CD4-positive, alpha-beta T cell treated with Interleukin-4 for 1 hour (primary cell): ENCODE results near the gene PDGFC.

ENCODE experiments used
- DNase-seq, 2 donors: peaks; one replicate each; pipeline ENCODE4 v3.0.0-alpha.2; 2020 to 2022

The PDGFC gene

DNA sequence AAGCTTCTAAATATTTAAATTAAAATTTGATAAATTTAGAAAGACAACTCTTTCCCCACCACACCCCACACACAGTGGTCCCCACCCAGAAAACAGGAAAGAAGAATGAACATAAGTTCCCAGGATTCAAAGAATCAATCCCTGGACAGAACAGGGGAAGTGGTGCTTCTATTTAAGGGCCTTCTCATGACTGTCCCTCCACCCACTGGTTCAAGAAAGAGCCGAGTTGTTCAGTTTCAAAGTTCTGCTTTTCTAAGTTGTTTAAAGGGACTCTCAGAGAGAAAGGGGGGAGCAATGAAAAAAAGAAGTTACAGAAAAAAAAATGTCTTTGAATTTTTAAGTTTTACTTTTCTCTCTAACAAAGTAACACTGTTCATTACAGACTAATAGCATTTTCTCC is 195.8 kb downstream of the PDGFC start:
- DNase-seq, result no peak

DNA sequence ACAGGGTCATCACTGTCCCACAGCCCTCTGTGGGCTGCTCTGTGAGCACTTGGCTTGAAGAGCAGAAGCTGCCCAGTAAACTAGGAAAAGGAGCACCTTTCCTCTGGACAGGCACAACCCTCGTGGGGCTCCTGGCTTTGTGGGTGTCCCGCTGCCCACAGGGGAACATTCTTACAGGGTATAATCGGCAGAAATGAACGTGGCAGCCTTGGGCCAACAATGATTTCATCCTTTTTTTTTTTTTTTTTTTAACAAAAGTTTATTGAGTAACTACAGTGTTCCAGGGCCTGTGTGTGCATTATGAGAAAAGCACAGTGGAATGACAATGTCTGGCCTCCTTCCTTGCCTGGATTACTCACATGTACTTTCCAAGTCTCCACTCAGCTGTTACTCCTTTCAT is 197.2 kb downstream of the PDGFC start:
- DNase-seq, result no peak

DNA sequence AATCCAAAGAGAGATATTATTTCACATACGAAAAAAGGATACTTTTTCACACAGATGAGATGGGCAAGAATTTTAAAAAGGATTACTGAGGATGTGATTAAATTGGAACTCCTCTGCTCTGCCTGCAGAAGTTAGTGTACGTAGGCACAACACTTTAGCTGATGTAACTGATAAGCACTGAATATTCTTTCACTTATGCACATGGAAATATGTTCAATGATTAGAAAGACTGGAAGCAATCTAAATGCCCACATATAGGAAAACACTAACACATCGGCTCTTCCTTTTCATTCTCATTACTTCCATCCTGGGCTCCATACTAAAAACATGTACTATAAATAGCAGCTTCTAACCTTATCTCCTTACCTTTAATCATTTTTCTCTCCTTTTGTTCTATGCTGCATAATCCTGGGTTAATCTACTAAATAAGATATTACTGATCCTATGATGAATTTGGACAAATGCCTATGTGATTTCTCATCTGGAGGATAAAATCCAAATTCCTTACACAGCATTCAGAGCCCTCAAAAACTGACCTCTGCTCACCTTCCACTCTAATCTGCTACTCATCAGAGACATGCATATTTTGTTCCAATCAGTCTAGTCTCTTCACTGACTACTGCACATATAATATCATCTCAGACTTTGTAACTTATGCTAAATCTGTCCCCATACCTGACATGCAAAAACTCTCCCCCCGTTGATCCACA is 197.8 kb downstream of the PDGFC start:
- DNase-seq, result no peak

DNA sequence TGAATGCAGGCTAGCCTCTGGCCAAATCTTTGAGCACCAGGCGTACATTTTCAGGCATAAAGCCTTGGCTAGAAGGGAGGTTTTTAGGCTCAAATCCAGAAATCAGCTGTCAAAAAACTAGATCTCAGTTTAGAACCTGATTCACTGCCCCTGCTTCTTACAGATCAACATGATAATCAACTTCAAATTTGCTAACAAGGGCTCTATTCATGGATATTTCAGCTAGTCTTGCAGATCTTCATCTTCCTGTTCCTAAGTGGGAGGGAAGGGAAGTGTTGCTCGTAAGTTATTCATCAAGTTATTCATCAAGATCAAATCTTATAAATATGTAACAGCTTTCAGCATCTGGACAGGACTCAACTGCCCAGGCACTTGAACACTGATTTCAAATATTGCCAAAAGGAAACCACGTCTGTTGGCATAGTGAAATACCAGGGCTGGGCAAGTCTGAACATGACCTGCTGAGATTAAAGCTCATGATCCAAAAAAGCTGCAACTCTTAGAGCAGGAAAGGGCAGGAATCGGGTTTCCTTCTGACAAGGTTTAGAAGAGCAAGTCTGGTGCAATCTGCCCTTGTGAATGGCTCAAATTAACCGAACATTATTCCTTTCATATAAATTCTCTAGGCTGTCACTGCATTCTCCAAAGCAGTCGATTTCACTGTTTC is 200.3 kb downstream of the PDGFC start:
- DNase-seq, result no peak

DNA sequence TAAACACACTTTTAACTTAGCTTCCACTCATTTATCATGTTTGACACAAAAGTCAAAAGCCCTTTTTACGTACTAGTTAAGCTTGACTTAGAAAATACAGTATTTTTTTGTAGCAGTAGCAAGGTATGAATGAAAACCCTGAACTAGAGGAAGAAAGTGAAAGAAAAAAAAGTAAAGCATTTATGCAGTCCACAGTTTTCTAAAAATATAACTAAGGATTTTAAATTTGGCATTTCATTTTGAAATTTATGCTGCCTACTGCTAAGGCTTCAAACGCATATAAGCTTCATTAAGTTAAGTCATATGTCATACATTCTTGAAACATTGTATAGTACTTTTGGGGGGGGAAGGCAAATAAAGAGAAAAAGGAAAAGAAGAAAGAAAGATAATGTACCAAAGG is 201.5 kb downstream of the PDGFC start:
- DNase-seq, result no peak

DNA sequence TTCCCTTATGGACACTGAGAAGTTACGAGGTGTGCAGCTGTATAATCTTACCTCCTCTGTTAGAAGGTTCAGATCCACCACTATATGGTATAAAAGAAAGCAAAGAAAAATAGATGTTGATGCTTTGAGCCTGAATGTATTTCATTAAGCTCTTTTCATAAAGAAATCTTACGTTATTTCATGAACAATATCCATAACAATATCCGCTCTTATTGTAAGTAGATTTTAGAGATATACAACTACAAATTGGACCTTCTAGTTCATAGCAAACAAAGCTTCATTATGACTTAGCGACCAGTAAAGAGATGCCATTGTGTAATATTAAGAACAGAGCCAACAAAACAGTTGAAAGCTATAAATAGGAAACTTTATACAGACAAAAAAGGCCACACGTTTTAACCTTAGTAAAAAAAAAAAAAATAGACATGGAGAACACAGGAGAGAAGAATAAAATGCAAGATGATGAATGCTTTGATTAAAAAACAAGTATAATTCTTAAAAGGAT is 203.6 kb downstream of the PDGFC start:
- no peak for DNase-seq

DNA sequence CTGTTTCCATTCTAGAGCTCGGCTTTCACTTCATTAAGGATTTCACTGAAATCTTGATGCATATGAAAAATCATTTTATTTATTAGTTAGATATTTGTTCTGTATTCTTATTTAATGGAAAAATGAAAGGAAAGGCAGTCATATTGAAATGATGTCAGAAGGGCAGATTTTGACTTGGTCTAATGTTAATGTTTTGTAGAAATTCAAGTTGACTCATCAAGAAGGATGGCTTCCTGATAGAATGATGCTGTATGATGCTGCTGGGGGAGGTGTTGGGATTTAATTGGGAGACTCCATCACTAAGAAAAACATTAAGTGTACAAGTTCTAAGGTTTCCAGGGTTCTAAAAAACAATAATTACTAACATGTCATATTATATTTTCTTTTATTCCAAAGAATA is 204.8 kb downstream of the PDGFC start:
- DNase-seq, result no peak

DNA sequence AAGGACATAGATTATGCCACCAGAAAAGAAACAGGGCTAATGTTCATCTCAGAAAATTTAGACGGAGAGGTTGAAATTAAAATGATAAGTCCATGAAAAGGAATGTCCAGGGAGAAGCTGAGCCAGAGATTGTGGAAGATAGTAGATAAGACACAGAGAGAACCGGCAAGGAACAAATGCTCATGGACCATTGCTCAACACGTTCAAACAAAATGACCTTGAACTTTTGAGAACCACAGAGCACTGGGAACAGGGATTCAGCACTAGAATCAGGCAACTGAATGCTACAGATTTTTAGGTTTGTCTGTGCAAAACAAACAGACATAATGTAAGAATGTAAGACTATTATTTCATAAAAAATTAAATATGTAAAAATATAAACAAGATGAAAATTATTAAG is 206.3 kb downstream of the PDGFC start:
- DNase-seq, result no peak

DNA sequence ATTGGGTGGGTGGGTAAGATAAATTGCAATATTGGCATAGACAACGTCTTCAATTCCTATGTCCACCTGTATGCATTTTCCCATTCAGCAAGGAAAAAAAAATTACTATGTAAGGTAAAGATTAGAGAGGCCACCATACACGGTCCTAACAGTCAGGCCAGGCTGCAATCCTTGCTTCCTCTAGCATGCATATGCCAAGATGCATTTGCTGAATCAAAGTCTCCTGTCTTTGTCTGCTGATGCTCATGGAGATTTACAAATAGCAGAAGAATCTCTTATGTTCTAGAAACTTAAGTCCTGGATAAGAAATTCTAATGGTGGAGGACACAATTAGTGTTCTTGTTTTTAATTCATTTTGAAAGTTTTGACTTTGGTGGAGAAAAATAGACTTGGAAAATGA is 206.8 kb downstream of the PDGFC start:
- no peak for DNase-seq

DNA sequence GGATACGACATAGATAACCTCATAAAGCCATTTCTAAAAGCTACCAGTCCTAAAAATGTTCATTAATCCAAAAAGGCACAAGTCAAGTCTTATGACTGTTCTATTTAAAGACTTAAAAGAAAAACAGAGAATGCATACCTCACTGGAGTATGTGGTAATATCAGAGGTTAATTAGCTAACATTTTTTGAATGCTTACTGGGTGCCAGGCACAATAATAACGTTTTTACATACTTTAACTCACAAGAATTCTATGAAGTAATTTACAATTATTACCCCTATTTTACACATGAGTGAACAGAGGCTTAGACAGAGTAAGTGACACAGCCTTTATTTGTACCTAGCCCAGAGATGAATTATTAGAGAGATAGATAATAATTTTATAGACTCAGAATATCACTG is 207.5 kb downstream of the PDGFC start:
- no peak for DNase-seq

DNA sequence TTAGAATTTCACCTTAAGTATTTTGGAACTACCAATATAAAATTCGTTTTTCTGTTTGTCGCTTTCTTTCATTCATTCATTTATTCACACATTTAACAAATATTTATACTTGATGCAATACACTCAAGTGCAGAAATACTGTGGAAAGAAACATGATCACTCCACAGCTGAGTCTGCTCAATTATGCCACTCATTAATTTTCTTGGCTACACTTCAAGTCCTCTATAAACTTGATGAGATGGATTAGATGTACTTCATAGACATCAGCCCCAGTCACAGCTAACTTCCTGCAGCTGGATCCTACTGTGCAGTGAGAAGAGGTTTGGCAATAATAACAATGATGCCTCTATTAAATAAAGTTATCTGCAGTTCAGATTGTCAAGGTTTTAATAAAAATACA is 208.1 kb downstream of the PDGFC start:
- DNase-seq, result no peak

DNA sequence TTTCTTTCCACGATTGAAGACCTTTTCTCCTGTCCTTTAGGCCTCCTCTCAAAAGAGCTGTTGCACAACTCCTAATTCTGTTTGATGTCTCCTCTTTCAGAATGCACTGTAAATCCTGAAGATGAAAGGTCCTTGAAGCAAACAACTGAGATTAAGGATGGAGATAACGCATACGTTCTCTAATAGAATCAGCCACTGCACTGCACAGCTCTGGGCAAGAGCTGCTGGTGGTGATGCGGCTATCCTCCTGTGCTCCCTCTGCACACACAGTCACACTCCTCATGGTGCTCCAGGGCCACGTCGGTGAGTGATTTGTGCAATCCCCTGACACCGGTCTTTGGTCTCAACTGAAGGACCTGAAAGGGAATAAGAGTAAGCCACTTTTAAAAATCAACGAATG is 208.7 kb downstream of the PDGFC start:
- no peak for DNase-seq

DNA sequence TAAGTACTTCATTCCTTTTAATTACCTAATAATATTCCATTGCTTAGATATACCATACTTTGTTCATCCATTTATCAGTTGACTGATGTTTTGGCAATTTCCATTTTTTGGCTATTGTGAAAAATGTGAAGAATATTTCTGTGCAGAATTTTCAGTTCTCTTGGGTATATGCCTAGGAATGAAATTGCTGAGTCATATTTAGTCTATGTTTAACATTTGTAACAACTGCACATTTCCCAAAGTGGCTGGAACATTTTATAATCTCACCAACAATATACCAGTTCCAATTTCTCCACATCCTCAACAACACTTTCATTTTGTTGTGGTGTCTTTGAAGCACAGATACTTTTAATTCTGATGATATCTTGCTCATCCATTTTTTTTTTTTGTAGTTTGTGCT is 215.5 kb downstream of the PDGFC start:
- no peak for DNase-seq

DNA sequence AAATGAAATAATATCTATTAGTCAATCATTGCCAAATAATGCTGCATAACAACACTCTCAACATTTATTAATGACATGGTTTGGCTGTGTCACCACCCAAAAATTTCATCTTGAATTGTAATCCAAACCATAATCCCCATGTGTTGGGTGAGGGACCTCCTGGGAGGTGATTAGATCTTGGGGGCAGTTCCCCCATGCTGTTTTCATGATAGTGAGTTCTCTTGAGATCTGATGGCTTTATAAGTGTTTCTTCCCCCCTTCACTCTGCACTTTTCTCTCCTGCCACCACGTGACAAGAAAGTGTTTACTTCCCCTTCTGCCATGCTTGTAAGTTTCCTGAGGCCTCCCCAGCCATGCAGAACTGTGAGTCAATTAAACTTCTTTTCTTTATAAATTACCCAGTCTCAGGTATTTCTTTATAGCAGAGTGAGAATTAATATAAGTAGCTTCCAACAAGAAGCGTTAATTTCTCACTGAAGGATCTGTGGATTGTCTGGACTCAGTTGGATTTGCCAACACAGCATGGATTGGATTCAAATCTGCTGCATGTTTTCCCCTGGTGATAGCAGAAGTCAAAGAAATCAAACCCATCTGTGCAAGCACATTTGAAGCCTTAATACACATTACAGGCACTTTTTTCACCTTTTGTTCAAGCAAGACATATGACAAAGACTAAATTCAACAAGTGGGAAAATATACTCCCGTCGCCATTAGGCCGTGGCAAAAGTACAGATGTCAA is 216.6 kb downstream of the PDGFC start:
- DNase-seq, result no peak

DNA sequence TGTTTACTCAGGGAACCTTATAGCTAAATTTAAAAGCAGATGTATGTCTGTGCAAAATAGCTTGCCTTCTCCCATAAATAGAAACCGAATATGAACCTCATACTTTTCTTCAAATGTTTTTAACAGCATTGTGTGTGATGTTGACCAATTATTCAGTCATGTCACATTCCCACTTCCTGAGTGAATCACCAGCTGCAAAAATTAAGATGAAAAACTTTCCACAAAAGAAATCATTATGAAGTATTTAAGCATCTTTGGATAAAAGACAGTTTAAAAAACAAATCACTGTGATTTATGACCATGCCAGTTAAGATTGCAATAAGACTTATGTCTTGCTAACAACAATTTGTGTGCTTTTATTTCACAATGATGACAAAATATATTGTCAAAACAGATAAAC is 220.1 kb downstream of the PDGFC start:
- no peak for DNase-seq

DNA sequence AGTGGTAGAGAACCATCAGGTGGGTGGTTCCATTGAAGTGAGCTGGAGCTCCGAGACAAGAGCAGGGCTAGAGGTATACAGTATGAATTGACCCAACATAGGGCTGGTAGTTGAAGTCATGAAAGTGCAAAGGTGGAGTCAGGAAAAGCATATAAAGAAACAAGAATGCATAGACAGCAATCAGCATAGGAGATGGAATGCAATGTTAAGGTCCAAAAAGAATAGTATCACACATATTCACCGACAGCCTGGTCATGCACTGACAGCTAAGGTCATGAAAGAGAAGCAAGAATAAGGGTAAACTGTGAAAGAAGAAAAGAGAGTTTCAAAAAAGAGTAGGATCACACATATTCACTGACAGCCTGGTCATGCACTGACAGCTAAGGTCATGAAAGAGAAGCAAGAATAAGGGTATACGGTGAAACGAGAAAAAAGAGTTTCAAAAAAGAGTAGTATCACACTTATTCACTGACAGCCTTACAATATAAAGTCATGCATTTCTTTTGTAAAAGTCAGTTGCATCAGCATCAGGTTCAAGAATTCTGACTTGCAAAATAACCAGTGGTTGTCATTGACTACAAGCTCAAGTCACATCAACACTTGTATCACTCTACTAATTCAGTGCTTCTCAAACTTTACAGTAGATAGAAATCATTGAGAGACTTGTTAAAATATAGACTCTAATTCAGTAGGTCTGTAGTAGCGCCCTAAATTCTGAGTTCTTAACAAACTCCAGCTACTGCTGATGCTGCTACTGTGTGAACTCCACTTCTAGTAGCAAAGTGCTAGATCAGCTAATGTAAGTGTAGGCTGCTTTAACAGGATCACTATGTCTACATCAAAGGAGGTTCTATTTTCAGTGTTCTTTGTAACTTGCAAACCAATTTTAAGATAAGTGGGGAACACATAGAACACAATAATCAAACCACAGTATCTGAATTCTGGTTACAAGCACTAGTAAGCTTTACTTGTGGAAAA is 221.9 kb downstream of the PDGFC start:
- DNase-seq, result no peak

DNA sequence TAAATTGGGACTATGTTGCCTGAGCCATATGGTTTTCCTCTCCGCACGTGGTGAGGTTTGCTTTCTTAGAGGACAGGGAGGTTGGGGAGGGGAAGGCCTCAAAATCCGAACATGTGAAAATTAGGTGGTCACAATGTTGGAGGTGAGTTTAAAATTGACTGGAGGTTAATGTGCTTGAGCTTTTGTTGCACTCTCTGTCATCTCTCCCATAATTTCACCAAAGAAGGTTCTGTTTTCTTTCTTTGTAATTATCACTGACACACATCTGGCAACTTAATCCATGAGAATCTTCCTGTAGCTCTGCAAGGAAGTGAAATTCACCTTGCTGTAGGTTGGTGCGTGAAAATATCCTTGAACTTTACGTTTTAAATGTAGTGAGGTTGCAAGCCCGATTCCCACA is 225.5 kb downstream of the PDGFC start:
- DNase-seq, result no peak

DNA sequence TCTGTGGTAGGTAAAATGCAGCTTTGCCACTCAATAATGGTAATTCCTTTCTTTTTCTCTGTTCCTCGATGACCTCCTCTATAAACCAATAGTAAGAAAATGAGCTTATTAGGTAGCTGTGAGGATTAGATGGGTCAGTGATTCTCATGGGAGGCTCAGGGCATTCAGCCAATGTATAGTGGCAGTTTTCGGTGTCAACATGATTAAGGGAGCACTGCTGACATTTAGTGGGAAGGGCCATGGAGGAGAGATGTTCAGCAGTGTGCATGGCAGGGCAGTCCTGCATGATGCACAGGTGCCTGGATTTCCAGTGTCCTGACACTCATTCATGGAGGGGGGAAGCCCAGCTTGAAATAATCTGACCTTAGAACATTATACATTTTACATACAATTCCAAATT is 232.8 kb downstream of the PDGFC start:
- no peak for DNase-seq

DNA sequence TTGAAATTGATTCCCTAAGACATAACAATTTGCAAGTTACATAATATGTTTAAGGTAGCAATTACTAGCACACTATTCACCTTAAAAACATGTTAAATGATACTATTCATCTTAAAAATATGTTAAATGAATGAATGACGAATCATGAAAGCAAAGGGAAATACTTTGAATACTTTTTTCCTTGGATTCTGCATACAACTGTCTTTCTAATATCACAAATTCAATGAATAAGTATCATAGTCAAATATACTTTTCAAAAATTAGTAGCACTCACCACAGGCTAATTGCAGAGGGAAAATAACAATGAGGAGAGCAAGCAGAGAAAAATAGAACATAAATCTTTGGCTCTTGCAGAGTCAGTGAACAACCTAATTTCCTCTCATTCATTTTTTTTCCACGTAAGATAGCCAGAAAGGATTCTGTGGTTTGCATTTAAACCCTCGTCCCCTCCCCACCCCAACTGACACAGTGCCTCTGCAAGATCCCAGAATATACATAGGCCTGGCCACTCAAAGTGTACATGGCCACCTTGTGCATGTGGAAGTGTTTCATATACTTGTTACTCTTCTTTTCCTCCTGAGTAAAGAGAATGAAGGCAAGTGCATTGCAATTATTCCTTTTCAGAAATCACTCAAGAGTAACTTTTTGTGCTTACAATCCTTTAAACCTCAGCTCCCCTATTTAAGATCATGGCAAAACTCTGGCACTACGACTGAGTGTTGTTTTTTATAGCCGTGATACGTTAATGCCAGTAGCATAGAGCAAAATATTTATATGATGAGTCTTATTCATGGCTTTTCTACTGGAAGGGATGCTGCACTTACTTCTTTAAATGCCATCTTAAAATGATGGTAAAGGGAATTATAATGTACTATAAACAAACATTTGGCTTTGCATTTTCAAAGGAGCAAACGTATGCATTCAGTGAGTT is 236.4 kb downstream of the PDGFC start:
- no peak for DNase-seq

DNA sequence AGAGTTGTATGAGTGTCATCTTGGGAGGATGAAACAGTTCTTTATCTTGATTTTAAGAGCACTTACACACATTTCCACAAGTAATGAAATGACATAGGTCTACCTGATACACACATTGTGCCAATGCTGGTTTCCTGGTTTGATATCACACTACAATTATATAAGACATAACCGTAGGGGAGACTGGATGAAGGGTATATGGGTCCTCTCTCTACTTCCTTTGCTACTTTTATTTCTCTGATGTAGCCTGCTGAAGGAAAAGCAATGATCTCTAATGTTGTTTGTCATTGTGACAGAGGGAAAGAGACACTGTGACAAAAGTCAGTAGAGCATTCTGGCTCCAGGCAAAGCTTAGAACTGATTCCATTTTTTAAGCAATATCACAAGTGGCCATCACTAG is 238.0 kb downstream of the PDGFC start:
- DNase-seq, result no peak

DNA sequence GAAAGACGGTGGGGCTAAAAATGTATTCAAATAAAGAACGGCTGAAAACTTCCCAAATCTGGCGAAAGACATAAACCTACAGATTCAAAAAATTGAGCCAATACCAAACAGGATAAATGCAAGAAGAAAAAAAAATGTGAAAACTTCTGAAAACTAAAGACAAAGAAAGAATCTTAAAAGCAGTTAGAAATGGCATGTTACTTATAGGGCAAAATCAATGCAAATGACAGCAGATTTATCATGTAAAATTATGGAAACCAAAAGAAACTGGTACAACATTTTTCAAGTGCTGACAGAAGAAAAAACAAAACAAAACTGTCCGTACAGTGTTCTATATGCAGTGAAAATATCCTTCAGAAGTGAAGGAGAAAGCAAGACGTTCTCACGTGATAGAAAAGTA is 239.0 kb downstream of the PDGFC start:
- DNase-seq, result no peak

DNA sequence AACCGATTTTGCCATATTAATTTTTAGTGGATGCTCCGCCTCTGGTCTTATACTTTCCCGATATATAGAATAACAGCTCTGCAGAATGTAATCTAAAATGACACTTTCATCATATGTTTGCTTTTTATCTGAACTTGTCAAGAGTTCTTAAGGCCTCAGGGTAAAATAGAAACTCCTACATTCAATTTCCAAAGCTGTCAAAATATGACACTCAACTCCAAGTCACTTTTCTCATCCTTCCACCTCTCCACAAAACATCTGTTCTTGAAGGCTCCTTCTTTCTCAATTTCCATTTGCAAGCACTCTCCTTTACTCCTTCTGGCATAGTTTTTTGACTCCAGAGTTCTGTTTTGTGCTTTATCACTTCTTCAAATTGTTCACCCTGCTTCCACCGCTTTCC is 242.2 kb downstream of the PDGFC start:
- DNase-seq, result no peak
